Measurements from ENCODE around the gene GTF3C5.
"Not testable (repeated sequence)": the region's sequence is repeated elsewhere in the genome, so short reads cannot be mapped to it uniquely, and the experiment has no call there.

GTF3C5 gene

DNA sequence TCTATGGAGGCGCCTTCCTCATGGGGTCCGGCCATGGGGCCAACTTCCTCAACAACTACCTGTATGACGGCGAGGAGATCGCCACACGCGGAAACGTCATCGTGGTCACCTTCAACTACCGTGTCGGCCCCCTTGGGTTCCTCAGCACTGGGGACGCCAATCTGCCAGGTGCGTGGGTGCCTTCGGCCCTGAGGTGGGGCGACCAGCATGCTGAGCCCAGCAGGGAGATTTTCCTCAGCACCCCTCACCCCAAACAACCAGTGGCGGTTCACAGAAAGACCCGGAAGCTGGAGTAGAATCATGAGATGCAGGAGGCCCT is 34.2 kb downstream of the GTF3C5 start:
- Histone ChIP-seq H3K9ac (ENCODE audit: low read depth in 1 of 2, low read length in 2 of 2) (no peak overlapping the region), H3K9me3 (ENCODE audit: control insufficient read depth in 2 of 2, low read length in 2 of 2) (no peaks in the 10 kb centered on the region), H3K27ac (ENCODE audit: low read depth in 2 of 2, low read length in 2 of 2) (no peak overlapping the region), H3K36me3 (ENCODE audit: control insufficient read depth in 2 of 2, insufficient read depth in 2 of 2, low read length in 2 of 2) (no peaks in the 10 kb centered on the region), H3K4me1 (ENCODE audit: control insufficient read depth in 2 of 2, insufficient read depth in 2 of 2, low read length in 2 of 2) (no peaks in the 10 kb centered on the region), H3K27me3 (ENCODE audit: control insufficient read depth in 2 of 2, insufficient read depth in 2 of 2, low read length in 2 of 2) (no peaks in the 10 kb centered on the region), H3K4me3 (ENCODE audit: low read length in 2 of 2) (no peak overlapping the region)

DNA sequence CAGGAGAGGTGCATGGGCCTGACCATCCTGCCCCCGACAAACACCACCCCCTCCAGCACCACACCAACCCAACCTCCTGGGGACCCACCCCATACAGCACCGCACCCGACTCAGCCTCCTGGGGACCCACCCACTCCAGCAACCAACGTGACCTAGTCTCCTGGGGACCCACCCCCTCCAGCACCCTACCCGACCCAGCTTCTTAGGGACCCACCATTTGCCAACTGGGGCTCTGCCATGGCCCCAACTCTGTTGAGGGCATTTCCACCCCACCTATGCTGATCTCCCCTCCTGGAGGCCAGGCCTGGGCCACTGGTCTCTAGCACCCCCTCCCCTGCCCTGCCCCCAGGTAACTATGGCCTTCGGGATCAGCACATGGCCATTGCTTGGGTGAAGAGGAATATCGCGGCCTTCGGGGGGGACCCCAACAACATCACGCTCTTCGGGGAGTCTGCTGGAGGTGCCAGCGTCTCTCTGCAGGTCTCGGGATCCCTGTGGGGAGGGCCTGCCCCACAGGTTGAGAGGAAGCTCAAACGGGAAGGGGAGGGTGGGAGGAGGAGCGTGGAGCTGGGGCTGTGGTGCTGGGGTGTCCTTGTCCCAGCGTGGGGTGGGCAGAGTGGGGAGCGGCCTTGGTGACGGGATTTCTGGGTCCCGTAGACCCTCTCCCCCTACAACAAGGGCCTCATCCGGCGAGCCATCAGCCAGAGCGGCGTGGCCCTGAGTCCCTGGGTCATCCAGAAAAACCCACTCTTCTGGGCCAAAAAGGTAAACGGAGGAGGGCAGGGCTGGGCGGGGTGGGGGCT is 35.6 kb downstream of the GTF3C5 start:
- H3K4me1 ChIP-seq (ENCODE audit: control insufficient read depth in 2 of 2, insufficient read depth in 2 of 2, low read length in 2 of 2), result no peaks in the 10 kb centered on the region
- H3K9me3 ChIP-seq (ENCODE audit: control insufficient read depth in 2 of 2, low read length in 2 of 2), result no peaks in the 10 kb centered on the region
- no peak overlapping the region for H3K4me3 ChIP-seq (ENCODE audit: low read length in 2 of 2)
- no peak overlapping the region for H3K9ac ChIP-seq (ENCODE audit: low read depth in 1 of 2, low read length in 2 of 2)
- H3K36me3 ChIP-seq (ENCODE audit: control insufficient read depth in 2 of 2, insufficient read depth in 2 of 2, low read length in 2 of 2), result no peaks in the 10 kb centered on the region
- H3K27ac ChIP-seq (ENCODE audit: low read depth in 2 of 2, low read length in 2 of 2), result no peak overlapping the region
- no peaks in the 10 kb centered on the region for H3K27me3 ChIP-seq (ENCODE audit: control insufficient read depth in 2 of 2, insufficient read depth in 2 of 2, low read length in 2 of 2)

DNA sequence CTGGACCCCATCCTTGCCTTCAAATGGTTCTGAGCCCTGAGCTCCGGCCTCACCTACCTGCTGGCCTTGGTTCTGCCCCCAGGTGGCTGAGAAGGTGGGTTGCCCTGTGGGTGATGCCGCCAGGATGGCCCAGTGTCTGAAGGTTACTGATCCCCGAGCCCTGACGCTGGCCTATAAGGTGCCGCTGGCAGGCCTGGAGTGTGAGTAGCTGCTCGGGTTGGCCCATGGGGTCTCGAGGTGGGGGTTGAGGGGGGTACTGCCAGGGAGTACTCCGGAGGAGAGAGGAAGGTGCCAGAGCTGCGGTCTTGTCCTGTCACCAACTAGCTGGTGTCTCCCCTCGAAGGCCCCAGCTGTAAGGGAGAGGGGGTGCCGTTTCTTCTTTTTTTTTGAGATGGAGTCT is 36.2 kb downstream of the GTF3C5 start:
- no peak overlapping the region for H3K4me3 ChIP-seq (ENCODE audit: low read length in 2 of 2)
- no peaks in the 10 kb centered on the region for H3K27me3 ChIP-seq (ENCODE audit: control insufficient read depth in 2 of 2, insufficient read depth in 2 of 2, low read length in 2 of 2)
- H3K27ac ChIP-seq (ENCODE audit: low read depth in 2 of 2, low read length in 2 of 2), result no peak overlapping the region
- H3K36me3 ChIP-seq (ENCODE audit: control insufficient read depth in 2 of 2, insufficient read depth in 2 of 2, low read length in 2 of 2), result no peaks in the 10 kb centered on the region
- no peaks in the 10 kb centered on the region for H3K4me1 ChIP-seq (ENCODE audit: control insufficient read depth in 2 of 2, insufficient read depth in 2 of 2, low read length in 2 of 2)
- no peaks in the 10 kb centered on the region for H3K9me3 ChIP-seq (ENCODE audit: control insufficient read depth in 2 of 2, low read length in 2 of 2)
- no peak overlapping the region for H3K9ac ChIP-seq (ENCODE audit: low read depth in 1 of 2, low read length in 2 of 2)

DNA sequence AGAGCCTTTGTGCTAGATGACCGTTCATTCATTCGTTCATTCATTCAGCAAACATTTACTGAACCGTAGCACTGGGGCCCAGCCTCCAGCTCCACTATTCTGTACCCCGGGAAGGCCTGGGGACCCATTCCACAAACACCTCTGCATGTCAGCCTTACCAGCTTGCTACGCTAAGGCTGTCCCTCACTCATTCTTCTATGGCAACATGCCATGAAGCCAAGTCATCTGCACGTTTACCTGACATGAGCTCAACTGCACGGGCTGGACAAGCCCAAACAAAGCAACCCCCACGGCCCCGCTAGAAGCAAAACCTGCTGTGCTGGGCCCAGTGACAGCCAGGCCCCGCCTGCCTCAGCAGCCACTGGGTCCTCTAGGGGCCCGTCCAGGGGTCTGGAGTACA is 37.0 kb downstream of the GTF3C5 start:
- no peak overlapping the region for H3K27ac ChIP-seq (ENCODE audit: low read depth in 2 of 2, low read length in 2 of 2)
- no peaks in the 10 kb centered on the region for H3K36me3 ChIP-seq (ENCODE audit: control insufficient read depth in 2 of 2, insufficient read depth in 2 of 2, low read length in 2 of 2)
- H3K27me3 ChIP-seq (ENCODE audit: control insufficient read depth in 2 of 2, insufficient read depth in 2 of 2, low read length in 2 of 2), result no peaks in the 10 kb centered on the region
- H3K9ac ChIP-seq (ENCODE audit: low read depth in 1 of 2, low read length in 2 of 2), result no peak overlapping the region
- no peaks in the 10 kb centered on the region for H3K9me3 ChIP-seq (ENCODE audit: control insufficient read depth in 2 of 2, low read length in 2 of 2)
- no peaks in the 10 kb centered on the region for H3K4me1 ChIP-seq (ENCODE audit: control insufficient read depth in 2 of 2, insufficient read depth in 2 of 2, low read length in 2 of 2)
- no peak overlapping the region for H3K4me3 ChIP-seq (ENCODE audit: low read length in 2 of 2)

DNA sequence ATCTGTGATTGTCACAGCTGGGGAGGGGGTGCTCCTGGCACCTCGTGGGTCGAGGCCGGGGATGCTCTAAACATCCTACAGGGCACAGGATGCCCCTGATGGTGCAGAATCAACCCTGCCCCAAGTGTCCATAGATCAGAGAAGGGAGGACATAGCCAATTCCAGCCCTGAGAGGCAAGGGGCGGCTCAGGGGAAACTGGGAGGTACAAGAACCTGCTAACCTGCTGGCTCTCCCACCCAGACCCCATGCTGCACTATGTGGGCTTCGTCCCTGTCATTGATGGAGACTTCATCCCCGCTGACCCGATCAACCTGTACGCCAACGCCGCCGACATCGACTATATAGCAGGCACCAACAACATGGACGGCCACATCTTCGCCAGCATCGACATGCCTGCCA is 37.6 kb downstream of the GTF3C5 start:
- H3K36me3 ChIP-seq (ENCODE audit: control insufficient read depth in 2 of 2, insufficient read depth in 2 of 2, low read length in 2 of 2); H3K27ac ChIP-seq (ENCODE audit: low read depth in 2 of 2, low read length in 2 of 2); H3K9me3 ChIP-seq (ENCODE audit: control insufficient read depth in 2 of 2, low read length in 2 of 2); H3K27me3 ChIP-seq (ENCODE audit: control insufficient read depth in 2 of 2, insufficient read depth in 2 of 2, low read length in 2 of 2); H3K4me1 ChIP-seq (ENCODE audit: control insufficient read depth in 2 of 2, insufficient read depth in 2 of 2, low read length in 2 of 2); H3K4me3 ChIP-seq (ENCODE audit: low read length in 2 of 2); H3K9ac ChIP-seq (ENCODE audit: low read depth in 1 of 2, low read length in 2 of 2): not testable (repeated sequence)

DNA sequence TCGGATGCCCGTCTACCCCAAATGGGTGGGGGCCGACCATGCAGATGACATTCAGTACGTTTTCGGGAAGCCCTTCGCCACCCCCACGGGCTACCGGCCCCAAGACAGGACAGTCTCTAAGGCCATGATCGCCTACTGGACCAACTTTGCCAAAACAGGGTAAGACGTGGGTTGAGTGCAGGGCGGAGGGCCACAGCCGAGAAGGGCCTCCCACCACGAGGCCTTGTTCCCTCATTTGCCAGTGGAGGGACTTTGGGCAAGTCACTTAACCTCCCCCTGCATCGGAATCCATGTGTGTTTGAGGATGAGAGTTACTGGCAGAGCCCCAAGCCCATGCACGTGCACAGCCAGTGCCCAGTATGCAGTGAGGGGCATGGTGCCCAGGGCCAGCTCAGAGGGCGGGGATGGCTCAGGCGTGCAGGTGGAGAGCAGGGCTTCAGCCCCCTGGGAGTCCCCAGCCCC is 39.7 kb downstream of the GTF3C5 start:
- not testable (repeated sequence) for H3K4me3 ChIP-seq (ENCODE audit: low read length in 2 of 2); H3K9ac ChIP-seq (ENCODE audit: low read depth in 1 of 2, low read length in 2 of 2); H3K9me3 ChIP-seq (ENCODE audit: control insufficient read depth in 2 of 2, low read length in 2 of 2); H3K4me1 ChIP-seq (ENCODE audit: control insufficient read depth in 2 of 2, insufficient read depth in 2 of 2, low read length in 2 of 2); H3K27me3 ChIP-seq (ENCODE audit: control insufficient read depth in 2 of 2, insufficient read depth in 2 of 2, low read length in 2 of 2); H3K27ac ChIP-seq (ENCODE audit: low read depth in 2 of 2, low read length in 2 of 2); H3K36me3 ChIP-seq (ENCODE audit: control insufficient read depth in 2 of 2, insufficient read depth in 2 of 2, low read length in 2 of 2)

DNA sequence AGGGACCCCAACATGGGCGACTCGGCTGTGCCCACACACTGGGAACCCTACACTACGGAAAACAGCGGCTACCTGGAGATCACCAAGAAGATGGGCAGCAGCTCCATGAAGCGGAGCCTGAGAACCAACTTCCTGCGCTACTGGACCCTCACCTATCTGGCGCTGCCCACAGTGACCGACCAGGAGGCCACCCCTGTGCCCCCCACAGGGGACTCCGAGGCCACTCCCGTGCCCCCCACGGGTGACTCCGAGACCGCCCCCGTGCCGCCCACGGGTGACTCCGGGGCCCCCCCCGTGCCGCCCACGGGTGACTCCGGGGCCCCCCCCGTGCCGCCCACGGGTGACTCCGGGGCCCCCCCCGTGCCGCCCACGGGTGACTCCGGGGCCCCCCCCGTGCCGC is 40.2 kb downstream of the GTF3C5 start:
- H3K4me3 ChIP-seq (ENCODE audit: low read length in 2 of 2); H3K4me1 ChIP-seq (ENCODE audit: control insufficient read depth in 2 of 2, insufficient read depth in 2 of 2, low read length in 2 of 2); H3K9ac ChIP-seq (ENCODE audit: low read depth in 1 of 2, low read length in 2 of 2); H3K27ac ChIP-seq (ENCODE audit: low read depth in 2 of 2, low read length in 2 of 2); H3K9me3 ChIP-seq (ENCODE audit: control insufficient read depth in 2 of 2, low read length in 2 of 2); H3K36me3 ChIP-seq (ENCODE audit: control insufficient read depth in 2 of 2, insufficient read depth in 2 of 2, low read length in 2 of 2); H3K27me3 ChIP-seq (ENCODE audit: control insufficient read depth in 2 of 2, insufficient read depth in 2 of 2, low read length in 2 of 2): not testable (repeated sequence)

DNA sequence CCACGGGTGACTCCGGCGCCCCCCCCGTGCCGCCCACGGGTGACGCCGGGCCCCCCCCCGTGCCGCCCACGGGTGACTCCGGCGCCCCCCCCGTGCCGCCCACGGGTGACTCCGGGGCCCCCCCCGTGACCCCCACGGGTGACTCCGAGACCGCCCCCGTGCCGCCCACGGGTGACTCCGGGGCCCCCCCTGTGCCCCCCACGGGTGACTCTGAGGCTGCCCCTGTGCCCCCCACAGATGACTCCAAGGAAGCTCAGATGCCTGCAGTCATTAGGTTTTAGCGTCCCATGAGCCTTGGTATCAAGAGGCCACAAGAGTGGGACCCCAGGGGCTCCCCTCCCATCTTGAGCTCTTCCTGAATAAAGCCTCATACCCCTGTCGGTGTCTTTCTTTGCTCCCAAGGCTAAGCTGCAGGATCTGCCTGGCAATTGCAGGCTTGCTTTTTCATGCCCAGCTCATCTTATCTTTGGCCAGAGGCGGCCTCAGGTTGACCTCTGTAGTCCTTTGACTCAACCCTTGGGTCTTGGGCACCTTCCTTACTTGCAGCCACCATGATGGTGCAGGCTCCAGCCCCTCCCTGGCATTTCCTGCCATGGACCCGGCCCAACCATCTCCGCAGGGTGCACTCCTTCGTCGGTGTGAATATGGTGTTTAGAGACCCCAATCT is 40.8 kb downstream of the GTF3C5 start:
- no peaks in the 10 kb centered on the region for H3K36me3 ChIP-seq (ENCODE audit: control insufficient read depth in 2 of 2, insufficient read depth in 2 of 2, low read length in 2 of 2)
- no peaks in the 10 kb centered on the region for H3K4me1 ChIP-seq (ENCODE audit: control insufficient read depth in 2 of 2, insufficient read depth in 2 of 2, low read length in 2 of 2)
- H3K9me3 ChIP-seq (ENCODE audit: control insufficient read depth in 2 of 2, low read length in 2 of 2), result no peaks in the 10 kb centered on the region
- no peaks in the 10 kb centered on the region for H3K27me3 ChIP-seq (ENCODE audit: control insufficient read depth in 2 of 2, insufficient read depth in 2 of 2, low read length in 2 of 2)
- H3K9ac ChIP-seq (ENCODE audit: low read depth in 1 of 2, low read length in 2 of 2), result no peak overlapping the region
- no peak overlapping the region for H3K4me3 ChIP-seq (ENCODE audit: low read length in 2 of 2)
- H3K27ac ChIP-seq (ENCODE audit: low read depth in 2 of 2, low read length in 2 of 2), result no peak overlapping the region

DNA sequence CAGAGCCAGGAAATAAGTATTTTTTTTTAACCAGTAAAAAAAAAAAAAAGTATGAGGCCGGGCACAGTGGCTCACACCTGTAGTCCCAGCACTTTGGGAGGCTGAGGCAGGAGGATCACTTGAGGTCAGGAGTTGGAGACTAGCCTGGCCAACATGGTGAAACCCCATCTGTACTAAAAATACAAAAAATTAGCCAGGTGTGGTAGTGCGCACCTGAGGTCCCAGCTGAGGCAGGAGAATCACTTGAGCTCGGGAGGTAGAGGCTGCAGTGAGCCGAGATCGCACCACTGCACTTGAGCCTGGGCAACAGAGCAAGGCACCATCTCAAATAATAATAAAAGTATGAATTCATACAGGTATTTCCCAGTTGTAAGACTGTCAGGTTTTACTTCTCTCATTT is 41.4 kb downstream of the GTF3C5 start:
- H3K27me3 ChIP-seq (ENCODE audit: control insufficient read depth in 2 of 2, insufficient read depth in 2 of 2, low read length in 2 of 2); H3K4me3 ChIP-seq (ENCODE audit: low read length in 2 of 2); H3K27ac ChIP-seq (ENCODE audit: low read depth in 2 of 2, low read length in 2 of 2); H3K9ac ChIP-seq (ENCODE audit: low read depth in 1 of 2, low read length in 2 of 2); H3K9me3 ChIP-seq (ENCODE audit: control insufficient read depth in 2 of 2, low read length in 2 of 2); H3K4me1 ChIP-seq (ENCODE audit: control insufficient read depth in 2 of 2, insufficient read depth in 2 of 2, low read length in 2 of 2); H3K36me3 ChIP-seq (ENCODE audit: control insufficient read depth in 2 of 2, insufficient read depth in 2 of 2, low read length in 2 of 2): not testable (repeated sequence)

DNA sequence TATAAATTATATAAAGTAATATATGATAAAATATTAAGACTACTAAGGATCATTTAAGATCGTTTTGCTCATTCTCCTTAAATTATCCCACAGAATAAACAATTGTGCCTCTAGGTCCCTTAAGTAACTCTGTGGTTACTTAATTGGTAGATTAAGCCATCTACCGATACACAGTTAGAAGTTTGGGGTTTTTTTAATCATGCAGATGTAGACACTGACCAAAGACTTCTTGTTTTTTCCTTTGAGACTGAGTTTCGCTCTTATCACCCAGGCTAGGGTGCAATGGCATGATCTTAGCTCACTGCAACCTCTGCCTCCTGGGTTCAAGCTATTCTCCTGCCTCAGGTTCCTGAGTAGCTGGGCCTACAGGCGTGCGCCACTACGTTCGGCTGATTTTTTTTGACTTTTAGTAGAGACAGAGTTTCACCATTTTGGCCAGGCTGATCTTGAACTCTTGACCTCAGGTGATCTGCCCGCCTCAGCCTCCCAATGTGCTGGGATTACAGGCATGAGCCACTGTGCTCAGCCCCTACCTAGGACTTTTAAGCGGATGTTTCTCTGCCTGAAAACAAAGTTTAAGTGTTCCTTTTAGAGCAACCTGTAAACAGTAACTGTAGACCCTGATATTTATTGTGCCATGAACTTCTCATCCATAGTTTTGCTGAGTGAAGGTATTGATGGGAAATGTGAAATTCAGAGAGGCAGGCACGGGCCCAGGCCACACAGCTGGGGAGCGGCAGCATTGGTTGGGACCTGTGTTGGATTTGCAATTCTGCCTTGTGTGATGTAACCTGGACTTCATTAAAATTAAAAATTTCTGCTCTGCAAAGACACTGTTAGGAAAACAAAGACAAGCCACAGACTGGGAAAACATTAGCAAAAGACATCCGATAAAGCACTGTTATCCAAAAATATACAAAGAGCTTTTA is 42.6 kb downstream of the GTF3C5 start:
- Histone ChIP-seq H3K9ac (ENCODE audit: low read depth in 1 of 2, low read length in 2 of 2) (no peak overlapping the region), H3K36me3 (ENCODE audit: control insufficient read depth in 2 of 2, insufficient read depth in 2 of 2, low read length in 2 of 2) (no peaks in the 10 kb centered on the region), H3K4me1 (ENCODE audit: control insufficient read depth in 2 of 2, insufficient read depth in 2 of 2, low read length in 2 of 2) (no peaks in the 10 kb centered on the region), H3K4me3 (ENCODE audit: low read length in 2 of 2) (no peak overlapping the region), H3K27me3 (ENCODE audit: control insufficient read depth in 2 of 2, insufficient read depth in 2 of 2, low read length in 2 of 2) (no peaks in the 10 kb centered on the region), H3K9me3 (ENCODE audit: control insufficient read depth in 2 of 2, low read length in 2 of 2) (no peaks in the 10 kb centered on the region), H3K27ac (ENCODE audit: low read depth in 2 of 2, low read length in 2 of 2) (no peak overlapping the region)
